Tibial nerve (tissue), 3 donors: ENCODE results near the gene DENND6A.

Source experiments
- POLR2A ChIP-seq, 2 donors: fragments of 450-650 bp; IDR thresholded peaks; one replicate each; pipeline ENCODE4 v1.6.1; 2017; ENCODE audit warnings: antibody characterized with exemption in 2 of 2, mild to moderate bottlenecking in 2 of 2, moderate library complexity in 2 of 2
- TF ChIP-seq, protein P1 (sequence below), 5 experiments: fragments of 200-600 bp in 3 of 5; fragments of 450-650 bp in 2 of 5; sonication (generic) in 3 of 5; IDR thresholded peaks; one replicate each; pipeline ENCODE4 v1.5.1; 2016 to 2019; ENCODE audit warnings: antibody characterized with exemption in 5 of 5, mild to moderate bottlenecking in 3 of 5, moderate library complexity in 2 of 5

DNA sequence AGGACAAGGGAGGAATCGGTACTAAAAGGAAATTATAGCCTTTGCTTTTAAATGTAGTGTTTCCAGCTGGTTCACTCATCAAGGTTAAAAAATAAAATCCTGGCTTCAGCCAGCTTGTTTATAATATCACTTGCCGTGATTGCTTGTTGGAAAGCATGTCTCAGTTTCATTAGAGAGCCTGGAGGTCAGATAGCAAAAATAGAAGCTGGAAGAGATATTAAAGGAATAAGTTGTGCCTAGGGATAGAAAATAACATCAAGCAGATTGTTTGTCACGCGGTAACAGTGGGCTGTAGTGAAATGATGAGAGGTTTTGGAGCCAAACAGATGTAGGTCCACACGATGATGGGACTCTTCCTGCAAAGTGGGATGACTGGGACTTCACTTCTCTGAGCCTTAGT, 45.5 kb upstream of the DENND6A start:
- TF ChIP-seq POLR2A (IDR thresholded peaks at IDR 0.05): no peak
- TF ChIP-seq, protein P1, sequence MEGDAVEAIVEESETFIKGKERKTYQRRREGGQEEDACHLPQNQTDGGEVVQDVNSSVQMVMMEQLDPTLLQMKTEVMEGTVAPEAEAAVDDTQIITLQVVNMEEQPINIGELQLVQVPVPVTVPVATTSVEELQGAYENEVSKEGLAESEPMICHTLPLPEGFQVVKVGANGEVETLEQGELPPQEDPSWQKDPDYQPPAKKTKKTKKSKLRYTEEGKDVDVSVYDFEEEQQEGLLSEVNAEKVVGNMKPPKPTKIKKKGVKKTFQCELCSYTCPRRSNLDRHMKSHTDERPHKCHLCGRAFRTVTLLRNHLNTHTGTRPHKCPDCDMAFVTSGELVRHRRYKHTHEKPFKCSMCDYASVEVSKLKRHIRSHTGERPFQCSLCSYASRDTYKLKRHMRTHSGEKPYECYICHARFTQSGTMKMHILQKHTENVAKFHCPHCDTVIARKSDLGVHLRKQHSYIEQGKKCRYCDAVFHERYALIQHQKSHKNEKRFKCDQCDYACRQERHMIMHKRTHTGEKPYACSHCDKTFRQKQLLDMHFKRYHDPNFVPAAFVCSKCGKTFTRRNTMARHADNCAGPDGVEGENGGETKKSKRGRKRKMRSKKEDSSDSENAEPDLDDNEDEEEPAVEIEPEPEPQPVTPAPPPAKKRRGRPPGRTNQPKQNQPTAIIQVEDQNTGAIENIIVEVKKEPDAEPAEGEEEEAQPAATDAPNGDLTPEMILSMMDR (IDR thresholded peaks at IDR 0.05): no peak
